Tibial nerve (tissue), 4 donors: ENCODE data around the gene TIGD6. TPM values are rescaled to one million over a fixed set of nuclear protein-coding genes. Genes with fewer than 3 reads are reported as not detected.

Source experiments
- total RNA-seq, 4 donors: library from RNA; depleted of rRNA; stranded (reverse); fragments of >200 nt; gene quantifications; one replicate each; pipeline ENCODE4 v1.1.0, GENCODE V29; 2016

Gene TIGD6
- total RNA-seq, 4 donors from 2014 or later: 6.7 to 14.4 (median 8.1) TPM

Other genes starting within 250 kb of the TIGD6 start
- gene PDE6A, start 55.9 kb downstream of the TIGD6 start, total RNA-seq: under 1 TPM in 1 of 4 donors, not detected in 3; 0.22 TPM
- gene SLC26A2, start 39.9 kb downstream of the TIGD6 start, total RNA-seq: 10 to 100 TPM; 10.2 to 17.9 (median 12.4) TPM
- gene HMGXB3, start 85 bp upstream of the TIGD6 start, total RNA-seq: 10 to 100 TPM; 47.7 to 58.2 (median 55.3) TPM
- 10 to 100 TPM; 35.4 to 57.9 (median 45.3) TPM for gene CSF1R, start 85.9 kb upstream of the TIGD6 start, total RNA-seq
- gene PDGFRB, start 155.2 kb upstream of the TIGD6 start, total RNA-seq: 100 to 1,000 TPM; 171 to 354 (median 217) TPM
- 1 to 10 TPM in 1 of 4 donors, under 1 TPM in 1, not detected in 2; 0.22 to 2.5 TPM for gene CDX1, start 166.1 kb upstream of the TIGD6 start, total RNA-seq
- not detected for gene SLC6A7, start 189.4 kb upstream of the TIGD6 start, total RNA-seq